CD4-positive, alpha-beta T cell treated with Interleukin-6 at 100 ng/mL for 8 hours (primary cell): ENCODE results near the gene HIVEP3.

Experiments used
- DNase-seq: peaks from one replicate; pipeline ENCODE4 v3.0.0-alpha.2; 2020; ENCODE audit warnings: mixed read lengths, low spot score

The HIVEP3 gene

GRCh38 chr1:41664861-41665640, 253.7 kb downstream of the HIVEP3 start:
- DNase-seq = no peak

- no peak for DNase-seq
Measured at GRCh38 chr1:41663671-41664400, 254.9 kb downstream of the HIVEP3 start.

- DNase-seq = no peak
Measured at GRCh38 chr1:41662765-41663437, 255.8 kb downstream of the HIVEP3 start.

GRCh38 chr1:41662061-41662764, 256.5 kb downstream of the HIVEP3 start:
- DNase-seq = peak; percentile 64

GRCh38 chr1:41661428-41662060, 257.2 kb downstream of the HIVEP3 start:
- no peak for DNase-seq

GRCh38 chr1:41660570-41661427, 257.9 kb downstream of the HIVEP3 start:
- DNase-seq = no peak

GRCh38 chr1:41659903-41660302, 258.8 kb downstream of the HIVEP3 start:
- no peak for DNase-seq

- no peak for DNase-seq
Measured at GRCh38 chr1:41659159-41659495, 259.6 kb downstream of the HIVEP3 start.

GRCh38 chr1:41658431-41659158, 260.1 kb downstream of the HIVEP3 start:
- DNase-seq = no peak

GRCh38 chr1:41657679-41658295, 260.9 kb downstream of the HIVEP3 start:
- DNase-seq = no peak

- no peak for DNase-seq
Measured at GRCh38 chr1:41656825-41657500, 261.8 kb downstream of the HIVEP3 start.

- no peak for DNase-seq
Measured at GRCh38 chr1:41656068-41656467, 262.7 kb downstream of the HIVEP3 start.

GRCh38 chr1:41655632-41656031, 263.1 kb downstream of the HIVEP3 start:
- no peak for DNase-seq

GRCh38 chr1:41653574-41653973, 265.1 kb downstream of the HIVEP3 start:
- DNase-seq = no peak

- DNase-seq = no peak
Measured at GRCh38 chr1:41652384-41653265, 266.1 kb downstream of the HIVEP3 start.

GRCh38 chr1:41650028-41650880, 268.5 kb downstream of the HIVEP3 start:
- DNase-seq = peak; percentile 34

- DNase-seq = no peak
Measured at GRCh38 chr1:41649396-41650027, 269.2 kb downstream of the HIVEP3 start.
